ENCODE data around the gene SNORC. TPM values are rescaled to one million over a fixed set of nuclear protein-coding genes. Genes with fewer than 3 reads are reported as not detected.

SNORC gene
- total RNA-seq, 1 donor from 2014 or later = 2.5 TPM

DNA sequence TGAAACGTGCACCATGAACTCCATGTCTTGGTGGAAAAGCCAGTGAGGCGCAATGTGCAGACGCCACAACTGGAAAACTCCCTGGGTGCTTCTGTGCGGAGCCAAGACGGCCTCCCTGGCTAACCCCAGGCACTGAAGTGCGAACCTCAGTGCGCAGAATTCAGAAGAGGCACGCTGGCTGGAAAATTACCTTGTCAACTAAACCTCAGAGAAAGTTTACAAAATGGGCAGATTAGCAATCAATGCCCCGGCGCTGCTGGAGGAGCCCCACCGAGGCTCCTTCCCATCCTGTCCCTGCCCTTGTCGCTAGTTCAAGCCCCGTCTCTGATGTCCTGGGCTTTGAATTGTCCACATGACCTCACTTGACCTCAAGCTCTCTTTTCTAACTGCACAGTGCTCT, 22.2 kb downstream of the SNORC start:
- H3K27me3 ChIP-seq (ENCODE audit: control insufficient read depth, insufficient read depth, low read length) = no peaks in the 10 kb centered on the region
- TF ChIP-seq, protein P1, sequence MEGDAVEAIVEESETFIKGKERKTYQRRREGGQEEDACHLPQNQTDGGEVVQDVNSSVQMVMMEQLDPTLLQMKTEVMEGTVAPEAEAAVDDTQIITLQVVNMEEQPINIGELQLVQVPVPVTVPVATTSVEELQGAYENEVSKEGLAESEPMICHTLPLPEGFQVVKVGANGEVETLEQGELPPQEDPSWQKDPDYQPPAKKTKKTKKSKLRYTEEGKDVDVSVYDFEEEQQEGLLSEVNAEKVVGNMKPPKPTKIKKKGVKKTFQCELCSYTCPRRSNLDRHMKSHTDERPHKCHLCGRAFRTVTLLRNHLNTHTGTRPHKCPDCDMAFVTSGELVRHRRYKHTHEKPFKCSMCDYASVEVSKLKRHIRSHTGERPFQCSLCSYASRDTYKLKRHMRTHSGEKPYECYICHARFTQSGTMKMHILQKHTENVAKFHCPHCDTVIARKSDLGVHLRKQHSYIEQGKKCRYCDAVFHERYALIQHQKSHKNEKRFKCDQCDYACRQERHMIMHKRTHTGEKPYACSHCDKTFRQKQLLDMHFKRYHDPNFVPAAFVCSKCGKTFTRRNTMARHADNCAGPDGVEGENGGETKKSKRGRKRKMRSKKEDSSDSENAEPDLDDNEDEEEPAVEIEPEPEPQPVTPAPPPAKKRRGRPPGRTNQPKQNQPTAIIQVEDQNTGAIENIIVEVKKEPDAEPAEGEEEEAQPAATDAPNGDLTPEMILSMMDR (IDR thresholded peaks at IDR 0.05; ENCODE audit: insufficient read depth, low read length, poor library complexity, severe bottlenecking) = no peak
- H3K4me3 ChIP-seq (ENCODE audit: low read depth, low read length) = no peak overlapping the region
- no peak for DNase-seq (ENCODE audit: low read depth)
- no peaks in the 10 kb centered on the region for H3K36me3 ChIP-seq (ENCODE audit: control insufficient read depth, insufficient read depth, low read length)

DNA sequence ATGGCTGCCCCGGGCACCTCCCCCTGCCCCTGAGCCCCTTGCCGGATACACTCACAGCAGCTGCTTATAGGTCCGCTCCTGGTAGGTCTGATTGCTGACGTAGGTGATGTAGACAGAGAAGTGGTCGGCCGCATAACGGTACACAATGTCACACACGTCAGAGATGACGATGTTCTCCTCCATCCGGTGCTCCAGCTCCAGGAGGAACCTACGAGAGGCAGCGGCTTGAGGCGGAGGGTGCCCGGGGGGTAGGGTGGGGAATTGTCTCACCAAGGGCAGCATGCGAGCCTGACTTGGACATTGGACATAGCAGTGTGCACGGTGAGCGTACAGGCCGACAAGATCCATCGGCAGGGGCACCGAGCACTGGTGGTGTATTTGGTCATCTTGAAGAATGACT, 22.8 kb downstream of the SNORC start:
- Histone ChIP-seq H3K27me3 (ENCODE audit: control insufficient read depth, insufficient read depth, low read length) (no peaks in the 10 kb centered on the region), H3K4me3 (ENCODE audit: low read depth, low read length) (no peak overlapping the region), H3K36me3 (ENCODE audit: control insufficient read depth, insufficient read depth, low read length) (no peaks in the 10 kb centered on the region)
- TF ChIP-seq, protein P1 (IDR thresholded peaks at IDR 0.05; ENCODE audit: insufficient read depth, low read length, poor library complexity, severe bottlenecking) = no peak
- no peak for DNase-seq (ENCODE audit: low read depth)

DNA sequence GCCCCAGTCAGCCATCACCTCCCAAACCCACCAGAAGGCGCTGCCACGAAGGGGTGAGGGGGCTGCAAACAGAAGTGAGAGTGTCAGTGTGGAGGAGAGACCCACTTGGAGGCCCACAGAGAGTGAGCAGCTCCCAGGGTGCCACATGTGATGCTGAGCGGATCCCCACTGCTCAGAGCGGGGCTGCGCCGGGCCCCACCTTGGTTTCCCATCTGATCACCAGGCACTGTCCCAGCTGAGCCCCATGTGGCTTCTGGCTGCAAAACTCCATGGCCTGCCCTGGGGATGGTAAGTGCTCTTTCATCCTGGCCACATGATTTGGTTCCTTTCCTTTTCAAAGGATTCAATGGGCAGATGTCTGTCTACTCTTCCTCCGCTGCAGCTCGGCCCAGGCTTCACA, 23.8 kb downstream of the SNORC start:
- DNase-seq (ENCODE audit: low read depth) = no peak
- TF ChIP-seq, protein P1 (IDR thresholded peaks at IDR 0.05; ENCODE audit: insufficient read depth, low read length, poor library complexity, severe bottlenecking) = no peak
- no peaks in the 10 kb centered on the region for H3K27me3 ChIP-seq (ENCODE audit: control insufficient read depth, insufficient read depth, low read length)
- H3K36me3 ChIP-seq (ENCODE audit: control insufficient read depth, insufficient read depth, low read length) = no peaks in the 10 kb centered on the region
- no peak overlapping the region for H3K4me3 ChIP-seq (ENCODE audit: low read depth, low read length)

DNA sequence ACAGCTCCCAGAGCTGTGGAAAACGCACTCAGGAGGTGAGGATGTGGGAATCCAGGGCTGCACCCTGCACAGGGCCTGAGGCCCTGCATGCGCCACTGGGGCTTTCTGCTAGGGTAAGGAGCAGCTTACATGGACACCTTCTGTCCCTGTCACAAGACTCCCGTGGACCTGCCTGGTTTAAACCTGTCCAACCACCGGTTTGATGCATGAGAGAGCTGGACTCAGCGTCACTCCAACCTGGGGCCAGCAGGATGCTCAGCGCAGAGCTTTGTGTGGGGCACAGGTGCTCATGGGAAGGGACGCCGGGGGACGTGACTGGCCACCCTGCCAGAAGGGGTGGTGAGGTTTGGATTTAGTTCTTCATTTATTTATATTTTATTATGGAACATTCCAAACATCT, 24.2 kb downstream of the SNORC start:
- TF ChIP-seq, protein P1 (IDR thresholded peaks at IDR 0.05; ENCODE audit: insufficient read depth, low read length, poor library complexity, severe bottlenecking) = no peak
- DNase-seq (ENCODE audit: low read depth) = no peak

DNA sequence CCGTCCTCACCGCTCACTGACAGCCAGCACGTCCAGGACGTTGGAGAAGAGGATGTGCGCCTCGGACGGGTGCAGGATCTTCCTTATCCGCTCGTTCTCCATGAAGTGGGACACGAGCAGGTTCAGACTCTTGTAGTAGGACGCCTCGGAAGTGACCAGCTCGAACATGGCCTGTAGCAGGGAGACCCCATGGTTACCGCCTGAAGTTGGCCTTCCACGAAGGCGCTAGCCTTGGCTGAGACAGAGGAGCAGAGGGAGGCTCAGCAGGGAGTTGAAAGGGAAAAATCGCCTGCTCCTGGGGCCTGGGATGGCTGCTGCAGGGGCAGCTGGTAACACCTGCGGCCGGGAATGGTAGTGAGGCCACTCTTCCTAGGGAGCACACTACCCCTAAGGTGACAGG, 24.7 kb downstream of the SNORC start:
- Histone ChIP-seq H3K36me3 (ENCODE audit: control insufficient read depth, insufficient read depth, low read length) (no peaks in the 10 kb centered on the region), H3K27me3 (ENCODE audit: control insufficient read depth, insufficient read depth, low read length) (no peaks in the 10 kb centered on the region), H3K4me3 (ENCODE audit: low read depth, low read length) (no peak overlapping the region)
- TF ChIP-seq, protein P1 (IDR thresholded peaks at IDR 0.05; ENCODE audit: insufficient read depth, low read length, poor library complexity, severe bottlenecking) = no peak
- no peak for DNase-seq (ENCODE audit: low read depth)

More for the DNA sequence above, 24.2 kb downstream of the SNORC start:
- Histone ChIP-seq H3K27me3 (ENCODE audit: control insufficient read depth, insufficient read depth, low read length) (no peaks in the 10 kb centered on the region), H3K36me3 (ENCODE audit: control insufficient read depth, insufficient read depth, low read length) (no peaks in the 10 kb centered on the region), H3K4me3 (ENCODE audit: low read depth, low read length) (no peak overlapping the region)

DNA sequence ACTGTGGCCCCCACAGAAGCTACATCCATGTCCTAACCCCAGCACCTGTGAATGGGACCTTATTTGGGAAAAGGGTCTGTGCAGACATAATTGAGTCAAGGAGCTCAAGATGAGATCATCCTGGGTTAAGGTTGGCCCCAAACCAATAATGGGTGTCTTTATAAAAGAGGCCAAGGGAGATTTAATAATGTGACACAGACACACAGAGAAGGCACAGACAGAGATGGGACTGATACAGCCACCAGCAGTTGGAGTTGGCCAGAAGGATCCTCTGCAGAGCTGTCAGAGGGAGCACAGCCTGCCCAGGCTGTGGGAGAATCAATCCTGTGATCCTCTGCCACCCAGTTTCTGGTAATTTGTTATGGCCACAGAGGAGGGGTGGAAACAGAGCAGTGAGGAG, 26.0 kb downstream of the SNORC start:
- H3K36me3 ChIP-seq (ENCODE audit: control insufficient read depth, insufficient read depth, low read length) = no peaks in the 10 kb centered on the region
- TF ChIP-seq, protein P1 (IDR thresholded peaks at IDR 0.05; ENCODE audit: insufficient read depth, low read length, poor library complexity, severe bottlenecking) = no peak
- no peak overlapping the region for H3K4me3 ChIP-seq (ENCODE audit: low read depth, low read length)
- H3K27me3 ChIP-seq (ENCODE audit: control insufficient read depth, insufficient read depth, low read length) = no peaks in the 10 kb centered on the region
- DNase-seq (ENCODE audit: low read depth) = no peak
